Mammary epithelial cell (primary cell): ENCODE data around the gene GNS.

ENCODE experiments used
- EZH2 ChIP-seq: IDR thresholded peaks from 2 replicates; pipeline ENCODE4 v1.6.1; 2012; ENCODE audit warnings: low read length, inconsistent platforms, borderline replicate concordance
- TF ChIP-seq, protein P1 (sequence below), 2 donors: IDR thresholded peaks in 1 of 2; conservative IDR thresholded peaks in 1 of 2; 2 replicates each; pipeline ENCODE4 v1.5.1; 2011 to 2012; ENCODE audit warnings: inconsistent platforms in 2 of 2, low read length in 2 of 2, mild to moderate bottlenecking in 2 of 2, control low read depth in 1 of 2, low read depth in 1 of 2; ENCODE audit not compliant: insufficient read depth in 1 of 2; ENCODE audit errors: extremely low read depth in 1 of 2

DNA sequence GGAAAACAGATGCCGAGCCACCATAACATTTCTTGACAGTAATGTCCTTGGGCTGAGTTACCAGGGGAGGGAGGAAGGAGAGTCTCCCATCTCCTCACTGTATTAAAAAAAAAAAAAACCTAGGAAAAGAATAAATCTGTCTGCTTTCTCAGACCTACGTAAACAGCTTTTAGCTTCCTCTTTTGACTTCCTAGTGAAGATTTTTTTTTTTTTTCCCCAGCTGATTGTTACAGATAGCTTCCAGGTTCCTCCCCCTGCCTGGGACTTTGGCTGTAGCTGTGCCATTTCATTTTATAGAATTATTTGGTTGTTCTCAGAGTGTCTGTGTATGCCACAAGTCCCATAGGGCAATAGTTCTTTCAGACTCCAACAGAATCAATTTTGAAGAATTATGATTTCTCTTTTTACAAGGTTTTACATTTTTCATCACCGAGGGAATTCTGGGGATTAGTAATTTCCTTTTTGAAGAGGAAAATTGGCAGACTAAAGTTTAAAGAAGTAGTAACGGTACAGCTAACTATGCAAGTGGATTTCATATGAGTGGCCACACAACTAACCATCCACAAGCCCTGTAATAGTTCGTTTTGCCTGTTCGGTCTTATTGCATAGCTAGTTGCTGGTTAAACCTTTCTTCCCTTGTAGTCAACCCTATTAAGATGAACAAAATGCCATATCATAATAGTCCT is 23.1 kb upstream of the GNS start:
- TF ChIP-seq, protein P1, sequence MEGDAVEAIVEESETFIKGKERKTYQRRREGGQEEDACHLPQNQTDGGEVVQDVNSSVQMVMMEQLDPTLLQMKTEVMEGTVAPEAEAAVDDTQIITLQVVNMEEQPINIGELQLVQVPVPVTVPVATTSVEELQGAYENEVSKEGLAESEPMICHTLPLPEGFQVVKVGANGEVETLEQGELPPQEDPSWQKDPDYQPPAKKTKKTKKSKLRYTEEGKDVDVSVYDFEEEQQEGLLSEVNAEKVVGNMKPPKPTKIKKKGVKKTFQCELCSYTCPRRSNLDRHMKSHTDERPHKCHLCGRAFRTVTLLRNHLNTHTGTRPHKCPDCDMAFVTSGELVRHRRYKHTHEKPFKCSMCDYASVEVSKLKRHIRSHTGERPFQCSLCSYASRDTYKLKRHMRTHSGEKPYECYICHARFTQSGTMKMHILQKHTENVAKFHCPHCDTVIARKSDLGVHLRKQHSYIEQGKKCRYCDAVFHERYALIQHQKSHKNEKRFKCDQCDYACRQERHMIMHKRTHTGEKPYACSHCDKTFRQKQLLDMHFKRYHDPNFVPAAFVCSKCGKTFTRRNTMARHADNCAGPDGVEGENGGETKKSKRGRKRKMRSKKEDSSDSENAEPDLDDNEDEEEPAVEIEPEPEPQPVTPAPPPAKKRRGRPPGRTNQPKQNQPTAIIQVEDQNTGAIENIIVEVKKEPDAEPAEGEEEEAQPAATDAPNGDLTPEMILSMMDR (conservative IDR thresholded peaks at IDR 0.05 in 1 of 2, IDR thresholded peaks at IDR 0.05 in 1 of 2; ENCODE audit: extremely low read depth in 1 of 2, insufficient read depth in 1 of 2, low read depth in 1 of 2, low read length in 2 of 2), result no peak
- TF ChIP-seq EZH2, result no peak
